ENCODE measurements around the gene URI1.

DNA sequence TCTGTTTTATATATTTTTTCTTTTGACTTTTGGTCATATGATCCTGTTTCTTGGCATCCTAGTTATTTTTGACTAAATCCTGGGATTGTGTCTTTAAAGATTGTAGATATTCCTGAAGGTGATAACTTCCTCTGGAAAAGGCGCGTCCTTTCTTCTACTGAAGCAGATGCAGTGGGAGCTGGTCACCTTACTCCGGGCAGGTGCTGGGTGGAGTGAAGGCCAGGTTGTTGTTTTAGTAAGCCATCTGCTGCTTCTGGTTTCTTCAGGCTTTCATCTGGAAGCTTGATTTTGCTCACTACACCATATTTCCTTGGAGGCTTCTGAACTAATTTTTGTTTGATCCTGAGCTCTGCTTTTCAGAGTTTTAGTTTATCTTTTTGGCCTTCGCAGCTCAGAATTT lies 21.5 kb downstream of the URI1 start:
- TF ChIP-seq, protein P1, sequence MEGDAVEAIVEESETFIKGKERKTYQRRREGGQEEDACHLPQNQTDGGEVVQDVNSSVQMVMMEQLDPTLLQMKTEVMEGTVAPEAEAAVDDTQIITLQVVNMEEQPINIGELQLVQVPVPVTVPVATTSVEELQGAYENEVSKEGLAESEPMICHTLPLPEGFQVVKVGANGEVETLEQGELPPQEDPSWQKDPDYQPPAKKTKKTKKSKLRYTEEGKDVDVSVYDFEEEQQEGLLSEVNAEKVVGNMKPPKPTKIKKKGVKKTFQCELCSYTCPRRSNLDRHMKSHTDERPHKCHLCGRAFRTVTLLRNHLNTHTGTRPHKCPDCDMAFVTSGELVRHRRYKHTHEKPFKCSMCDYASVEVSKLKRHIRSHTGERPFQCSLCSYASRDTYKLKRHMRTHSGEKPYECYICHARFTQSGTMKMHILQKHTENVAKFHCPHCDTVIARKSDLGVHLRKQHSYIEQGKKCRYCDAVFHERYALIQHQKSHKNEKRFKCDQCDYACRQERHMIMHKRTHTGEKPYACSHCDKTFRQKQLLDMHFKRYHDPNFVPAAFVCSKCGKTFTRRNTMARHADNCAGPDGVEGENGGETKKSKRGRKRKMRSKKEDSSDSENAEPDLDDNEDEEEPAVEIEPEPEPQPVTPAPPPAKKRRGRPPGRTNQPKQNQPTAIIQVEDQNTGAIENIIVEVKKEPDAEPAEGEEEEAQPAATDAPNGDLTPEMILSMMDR (IDR thresholded peaks at IDR 0.05): no peak
- TF ChIP-seq POLR2A (IDR thresholded peaks at IDR 0.05): no peak
